Upper lobe of right lung (tissue), 1 donor: ENCODE results near the gene ICAM4. TPM values are rescaled to one million over a fixed set of nuclear protein-coding genes. Genes with fewer than 3 reads are reported as not detected.

Experiments
- ATAC-seq: fragments of 200-7000 bp; cut with Tn5 transposase; one replicate; pipeline ENCODE4 v1.9.1; 2020; ENCODE audit warnings: mild to moderate bottlenecking, moderate library complexity
- DNase-seq: peaks from one replicate; pipeline ENCODE4 v3.0.0-alpha.2; 2020
- H3K27ac ChIP-seq: fragments of 200-600 bp; one replicate; pipeline ENCODE4 v1.8.0; 2022
- H3K27me3 ChIP-seq: fragments of 200-600 bp; one replicate; pipeline ENCODE4 v1.8.0; 2022; ENCODE audit warnings: mild to moderate bottlenecking
- H3K36me3 ChIP-seq: fragments of 200-600 bp; one replicate; pipeline ENCODE4 v1.8.0; 2022
- H3K4me1 ChIP-seq: fragments of 200-600 bp; one replicate; pipeline ENCODE4 v1.8.0; 2022
- H3K4me3 ChIP-seq: fragments of 200-600 bp; one replicate; pipeline ENCODE4 v1.8.0; 2022; ENCODE audit warnings: mild to moderate bottlenecking
- H3K9me3 ChIP-seq: fragments of 200-600 bp; one replicate; pipeline ENCODE4 v1.8.0; 2022
- intact Hi-C: fragments of 100-400 bp; cut with DNase I; formaldehyde crosslinking; loops from one replicate; pipeline ENCODE4 v1.11.0; 2022
- total RNA-seq: library from RNA; stranded (reverse); fragmentation: NEBNext Ultra II Directional; extraction: Animal tissue kit (Norgen Biotek cat#: 25700); gene quantifications from one replicate; pipeline ENCODE4 v1.2.1, GENCODE V29; 2021
- TF ChIP-seq, protein P1 (sequence below): fragments of 200-600 bp; IDR thresholded peaks from one replicate; pipeline ENCODE4 v1.8.0; 2022; ENCODE audit warnings: antibody characterized with exemption
- donor health status: DM: no; HTN: yes; CAD: no; lungs with severe emphysema.

Gene ICAM4
- total RNA-seq, 1 donor from 2014 or later: 11.1 TPM

DNA sequence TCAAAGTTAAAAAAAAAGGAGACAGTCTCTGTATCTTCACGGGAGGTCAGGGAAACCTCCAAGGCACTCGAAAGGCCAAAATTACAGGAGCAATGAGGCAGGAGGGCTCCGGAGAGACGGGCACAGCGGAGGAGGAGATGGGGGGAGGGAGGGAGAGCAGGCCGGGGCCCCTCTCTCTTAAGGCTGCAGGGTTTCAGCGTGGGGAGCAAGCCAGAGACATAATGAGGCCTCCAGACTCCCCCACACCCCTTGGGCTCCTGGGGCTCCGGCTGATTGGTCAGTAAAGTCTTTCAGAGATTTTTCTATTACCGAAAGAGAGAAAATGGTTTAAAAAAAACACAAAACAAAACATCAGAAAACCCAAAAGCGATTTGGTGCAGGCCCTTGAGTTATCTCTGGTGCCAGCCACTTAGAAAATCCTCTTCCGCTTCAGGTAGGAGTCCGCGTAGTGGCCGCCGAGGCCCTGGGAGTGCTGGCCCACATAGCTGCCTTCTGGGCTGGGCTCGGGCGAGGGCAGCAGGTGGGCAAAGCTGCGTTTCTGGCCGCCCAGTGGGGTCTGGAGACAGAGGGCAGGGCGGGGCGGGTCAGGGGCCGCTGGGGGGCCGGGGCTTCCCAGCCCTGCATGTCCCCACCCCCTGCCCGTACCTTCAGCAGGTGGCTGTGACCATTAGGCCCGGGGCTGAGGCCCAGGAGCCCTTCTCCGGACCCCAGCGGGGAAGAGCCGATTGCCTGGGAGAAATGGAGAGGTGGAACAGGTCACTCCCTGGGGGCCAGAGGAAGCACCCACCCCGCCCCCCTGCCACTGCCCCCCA lies 30.5 kb downstream of the ICAM4 start:
- intact Hi-C loops: no loop called here
- H3K27me3 ChIP-seq: no peaks in the 10 kb centered on the region
- no peak for ATAC-seq
- DNase-seq: no peak
- no peak overlapping the region for H3K27ac ChIP-seq
- TF ChIP-seq, protein P1, sequence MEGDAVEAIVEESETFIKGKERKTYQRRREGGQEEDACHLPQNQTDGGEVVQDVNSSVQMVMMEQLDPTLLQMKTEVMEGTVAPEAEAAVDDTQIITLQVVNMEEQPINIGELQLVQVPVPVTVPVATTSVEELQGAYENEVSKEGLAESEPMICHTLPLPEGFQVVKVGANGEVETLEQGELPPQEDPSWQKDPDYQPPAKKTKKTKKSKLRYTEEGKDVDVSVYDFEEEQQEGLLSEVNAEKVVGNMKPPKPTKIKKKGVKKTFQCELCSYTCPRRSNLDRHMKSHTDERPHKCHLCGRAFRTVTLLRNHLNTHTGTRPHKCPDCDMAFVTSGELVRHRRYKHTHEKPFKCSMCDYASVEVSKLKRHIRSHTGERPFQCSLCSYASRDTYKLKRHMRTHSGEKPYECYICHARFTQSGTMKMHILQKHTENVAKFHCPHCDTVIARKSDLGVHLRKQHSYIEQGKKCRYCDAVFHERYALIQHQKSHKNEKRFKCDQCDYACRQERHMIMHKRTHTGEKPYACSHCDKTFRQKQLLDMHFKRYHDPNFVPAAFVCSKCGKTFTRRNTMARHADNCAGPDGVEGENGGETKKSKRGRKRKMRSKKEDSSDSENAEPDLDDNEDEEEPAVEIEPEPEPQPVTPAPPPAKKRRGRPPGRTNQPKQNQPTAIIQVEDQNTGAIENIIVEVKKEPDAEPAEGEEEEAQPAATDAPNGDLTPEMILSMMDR: no peak
- no peak overlapping the region for H3K4me3 ChIP-seq
- peaks cover 47% of the 10 kb centered on the region for H3K36me3 ChIP-seq
- no peaks in the 10 kb centered on the region for H3K9me3 ChIP-seq
- peaks cover 8% of the 10 kb centered on the region for H3K4me1 ChIP-seq

DNA sequence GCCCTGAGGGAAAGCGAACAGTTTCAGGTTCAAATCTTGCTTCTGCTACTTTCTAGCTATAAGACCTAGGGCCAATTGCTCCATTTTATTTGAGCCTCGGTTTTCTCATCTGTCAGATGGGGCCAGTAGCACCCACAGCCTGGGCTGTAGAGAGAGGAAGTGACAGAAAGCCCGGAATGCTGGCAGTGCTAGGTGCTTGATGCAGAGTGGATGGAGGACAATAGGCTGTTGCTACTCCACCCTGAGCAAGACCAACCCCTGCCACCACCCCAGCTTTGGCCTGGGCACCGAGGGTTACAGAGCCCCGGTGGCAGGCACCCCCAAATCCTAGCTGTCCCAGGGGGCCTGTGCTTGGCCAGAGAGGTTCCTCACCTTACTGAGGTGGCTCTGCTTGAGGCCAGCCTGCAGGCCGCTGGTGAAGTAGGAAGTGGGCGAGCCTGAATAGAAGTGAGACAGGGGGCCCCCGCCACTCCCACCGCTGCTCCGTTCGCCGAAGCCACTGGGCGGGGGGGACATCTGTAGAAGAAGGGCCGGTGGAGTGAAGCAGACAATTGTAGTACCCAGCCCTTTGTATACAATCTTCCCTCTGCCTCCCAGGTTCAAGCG lies 31.2 kb downstream of the ICAM4 start:
- peaks cover 54% of the 10 kb centered on the region for H3K36me3 ChIP-seq
- ATAC-seq (no peak), DNase-seq (no peak)
- H3K27me3 ChIP-seq: no peaks in the 10 kb centered on the region
- no peak overlapping the region for H3K27ac ChIP-seq
- TF ChIP-seq, protein P1: no peak
- no peaks in the 10 kb centered on the region for H3K9me3 ChIP-seq
- H3K4me3 ChIP-seq: no peak overlapping the region
- intact Hi-C loops: no loop called here
- peaks cover 8% of the 10 kb centered on the region for H3K4me1 ChIP-seq

DNA sequence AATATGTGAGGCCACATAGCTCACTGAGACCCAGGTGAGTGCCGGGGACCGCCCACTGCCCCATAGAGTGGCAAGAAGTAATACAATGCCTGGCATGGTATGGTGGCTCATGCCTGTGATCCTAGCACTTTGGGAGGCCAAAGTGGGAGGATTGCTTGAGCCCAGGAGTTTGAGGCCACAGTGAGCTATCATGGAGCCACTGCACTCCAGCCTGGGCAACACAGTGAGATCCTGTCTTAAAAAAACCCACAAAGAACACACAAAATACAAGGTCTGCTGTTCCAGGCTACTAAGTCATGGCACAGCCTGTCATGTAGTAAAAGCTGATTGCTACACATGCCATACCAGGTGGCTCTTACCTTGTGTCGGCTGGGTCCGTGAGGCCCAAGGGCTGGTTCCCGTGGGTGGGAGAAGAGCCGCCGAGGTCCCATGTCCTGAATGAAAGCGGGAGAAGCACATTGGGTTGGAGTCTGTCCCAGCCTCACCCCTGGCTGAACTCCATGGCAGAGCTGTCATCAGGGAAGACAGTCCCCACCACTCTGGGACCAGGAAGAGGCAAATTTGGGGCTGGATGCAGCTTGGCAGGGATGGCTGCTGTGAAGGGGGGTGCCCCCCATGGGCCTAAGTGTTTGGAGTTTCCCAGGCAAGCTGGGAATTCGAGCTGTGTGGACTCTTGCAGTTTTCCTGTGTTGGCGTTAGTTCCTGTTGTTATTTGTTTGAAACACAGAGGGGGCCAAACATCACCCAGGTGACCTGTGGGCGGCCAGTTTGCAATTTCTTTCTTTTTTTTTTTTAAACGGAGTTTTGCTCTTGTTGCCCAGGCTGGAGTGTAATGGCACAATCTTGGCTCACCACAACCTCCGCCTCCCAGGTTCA lies 32.3 kb downstream of the ICAM4 start:
- Histone ChIP-seq H3K36me3 (peaks cover 64% of the 10 kb centered on the region), H3K27ac (no peak overlapping the region), H3K4me3 (no peak overlapping the region), H3K27me3 (no peaks in the 10 kb centered on the region), H3K4me1 (peaks cover 8% of the 10 kb centered on the region), H3K9me3 (no peaks in the 10 kb centered on the region)
- ATAC-seq (no peak), DNase-seq (no peak)
- TF ChIP-seq, protein P1: no peak
- intact Hi-C loops: no loop called here

DNA sequence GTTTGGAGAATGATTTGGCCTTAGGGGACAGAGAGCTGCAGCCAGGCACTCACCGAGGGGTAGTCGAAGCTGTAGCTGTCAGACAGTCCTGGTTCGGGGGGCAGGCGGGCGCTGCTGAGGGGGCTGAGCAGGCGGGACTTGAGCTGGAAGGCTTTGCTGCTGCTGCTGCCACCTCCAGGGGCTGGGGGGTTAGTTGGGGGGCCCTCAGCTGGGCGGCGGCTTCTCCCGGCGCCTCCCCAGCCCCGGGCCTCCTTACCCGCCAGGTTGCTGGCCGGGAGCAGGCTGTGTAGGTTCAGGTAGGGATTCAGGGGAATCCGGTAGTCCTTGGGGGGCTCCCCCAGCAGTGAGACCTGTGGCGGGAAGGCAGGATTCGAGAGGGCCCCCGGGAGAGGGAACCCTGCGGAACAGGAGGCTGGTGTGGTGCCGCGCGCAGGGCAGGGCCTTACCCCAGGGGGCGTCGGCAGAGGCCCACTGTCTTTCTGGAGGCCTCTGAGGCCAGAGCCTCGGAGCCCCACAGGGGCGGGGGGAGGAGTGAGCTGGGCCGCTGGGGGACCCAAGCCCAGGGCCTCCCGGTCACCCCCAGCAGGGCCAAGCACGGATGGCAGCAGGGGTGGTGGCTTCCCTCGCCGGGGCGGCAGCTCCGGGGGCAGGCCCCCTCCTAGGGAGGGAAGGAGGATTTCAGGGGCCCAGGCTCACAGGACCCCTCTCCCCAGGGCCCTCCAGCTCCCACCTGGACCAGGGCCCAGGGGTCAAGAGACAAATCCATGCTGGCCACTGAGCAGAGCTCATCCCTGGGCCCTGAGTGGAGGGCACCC lies 34.1 kb downstream of the ICAM4 start:
- no peak overlapping the region for H3K4me3 ChIP-seq
- intact Hi-C loops: no loop called here
- no peaks in the 10 kb centered on the region for H3K27me3 ChIP-seq
- no peaks in the 10 kb centered on the region for H3K4me1 ChIP-seq
- no peak overlapping the region for H3K27ac ChIP-seq
- H3K36me3 ChIP-seq: peaks cover 82% of the 10 kb centered on the region
- TF ChIP-seq, protein P1: no peak
- no peaks in the 10 kb centered on the region for H3K9me3 ChIP-seq
- no peak for ATAC-seq
- DNase-seq: no peak

DNA sequence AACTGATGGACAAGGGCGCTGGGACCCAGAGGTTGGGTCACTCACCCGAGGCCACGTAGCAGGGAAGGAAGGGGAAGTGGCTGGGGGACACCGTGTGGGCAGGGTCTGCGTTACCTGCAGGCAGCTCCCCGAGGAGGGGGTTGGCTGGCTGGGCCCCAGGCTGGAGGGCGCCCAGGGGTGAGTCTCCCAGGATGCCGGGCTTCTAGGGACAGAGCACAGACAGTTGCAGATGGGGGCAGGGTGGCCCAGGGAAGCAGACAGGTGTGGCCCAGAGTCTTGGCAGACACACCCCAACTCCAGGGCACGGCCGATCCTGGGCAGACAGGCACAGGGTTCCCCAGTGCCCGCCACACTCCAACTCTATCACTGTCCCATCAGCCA lies 34.7 kb downstream of the ICAM4 start:
- Histone ChIP-seq H3K27me3 (no peaks in the 10 kb centered on the region), H3K36me3 (peaks cover 88% of the 10 kb centered on the region), H3K27ac (no peak overlapping the region), H3K4me1 (no peaks in the 10 kb centered on the region), H3K4me3 (no peak overlapping the region), H3K9me3 (no peaks in the 10 kb centered on the region)
- ATAC-seq (no peak), DNase-seq (no peak)
- TF ChIP-seq, protein P1: no peak
- intact Hi-C loops: no loop called here
